Fibroblast of lung (primary cell): ENCODE data around the gene PLCXD1. TPM values are rescaled to one million over a fixed set of nuclear protein-coding genes. Genes with fewer than 3 reads are reported as not detected.

Experiments used
- DNase-seq, 2 donors: peaks; one replicate each; pipeline versions ENCODE4 v3.0.0 to v3.0.0-alpha.2; 2010; ENCODE audit warnings: low read depth in 2 of 2
- H2AFZ ChIP-seq: 2 replicates; pipeline ENCODE4 v1.5.1; 2012; ENCODE audit warnings: low read length, control low read depth, inconsistent platforms
- H3K27ac ChIP-seq: 2 replicates; pipeline ENCODE4 v1.5.1; 2011; ENCODE audit warnings: low read length, control low read depth; ENCODE audit not compliant: insufficient read depth
- H3K27me3 ChIP-seq: 2 replicates; pipeline ENCODE4 v1.5.1; 2011; ENCODE audit warnings: mild to moderate bottlenecking, low read length; ENCODE audit not compliant: control insufficient read depth, insufficient read depth
- H3K36me3 ChIP-seq: 2 replicates; pipeline ENCODE4 v1.5.1; 2011; ENCODE audit warnings: low read length; ENCODE audit not compliant: control insufficient read depth, insufficient read depth
- H3K4me1 ChIP-seq: 2 replicates; pipeline ENCODE4 v1.5.1; 2011; ENCODE audit warnings: low read length; ENCODE audit not compliant: control insufficient read depth, insufficient read depth; ENCODE audit errors: extremely low read depth
- H3K4me2 ChIP-seq: 2 replicates; pipeline ENCODE4 v1.5.1; 2011; ENCODE audit warnings: low read length, control low read depth; ENCODE audit not compliant: insufficient read depth; ENCODE audit errors: extremely low read depth
- H3K4me3 ChIP-seq, 4 experiments: fragments of 200-600 bp in 1 of 4; sonication (generic) in 1 of 4; replicated peaks in 1 of 4; 2 replicates each; pipeline ENCODE4 v1.5.1; 2011 to 2016; ENCODE audit warnings: low read length in 4 of 4, low read depth in 3 of 4, mild to moderate bottlenecking in 3 of 4, control low read depth in 2 of 4, inconsistent platforms in 1 of 4, mixed read lengths in 1 of 4; ENCODE audit not compliant: insufficient read depth in 1 of 4; ENCODE audit errors: control extremely low read depth in 1 of 4
- H3K79me2 ChIP-seq: 2 replicates; pipeline ENCODE4 v1.5.1; 2012; ENCODE audit warnings: mild to moderate bottlenecking, low read length, inconsistent platforms; ENCODE audit not compliant: control insufficient read depth, insufficient read depth
- H3K9ac ChIP-seq: 2 replicates; pipeline ENCODE4 v1.5.1; 2011; ENCODE audit warnings: mild to moderate bottlenecking, low read length, control low read depth; ENCODE audit not compliant: insufficient read depth
- H3K9me3 ChIP-seq: 2 replicates; pipeline ENCODE4 v1.5.1; 2012; ENCODE audit warnings: low read depth, low read length; ENCODE audit not compliant: control insufficient read depth, insufficient read depth
- H4K20me1 ChIP-seq: 2 replicates; pipeline ENCODE4 v1.5.1; 2011; ENCODE audit warnings: low read length; ENCODE audit not compliant: control insufficient read depth, insufficient read depth; ENCODE audit errors: extremely low read depth
- EZH2 ChIP-seq: IDR thresholded peaks from 2 replicates; pipeline ENCODE4 v1.5.1; 2012; ENCODE audit warnings: low read length, control low read depth, mild to moderate bottlenecking; ENCODE audit errors: missing control alignments
- polyA plus RNA-seq, 2 donors: library from polyadenylated mRNA; depleted of rRNA in 1 of 2; stranded (reverse) in 1 of 2; unstranded in 1 of 2; fragments of >200 nt; gene quantifications; 2 replicates each; pipeline ENCODE4 v1.2.1, GENCODE V29; 2011 to 2012; ENCODE audit warnings: missing spikeins in 1 of 2
- total RNA-seq: library from RNA; depleted of rRNA; stranded (reverse); fragments of >200 nt; gene quantifications from 2 replicates; pipeline ENCODE4 v1.2.1, GENCODE V29; 2014
- TF ChIP-seq, protein P1 (sequence below), 2 donors: IDR thresholded peaks in 1 of 2; conservative IDR thresholded peaks in 1 of 2; 1 replicate in 1 of 2; 2 replicates in 1 of 2; pipeline ENCODE4 v1.5.1; 2011 to 2012; ENCODE audit warnings: low read length in 2 of 2, control low read depth in 1 of 2, inconsistent platforms in 1 of 2, low read depth in 1 of 2, mild to moderate bottlenecking in 1 of 2

PLCXD1 gene
- total and polyA plus RNA-seq, 2 donors (not counting 1 experiment from before 2014, with no cell fraction given) = 4.3 to 10.9 TPM

DNA sequence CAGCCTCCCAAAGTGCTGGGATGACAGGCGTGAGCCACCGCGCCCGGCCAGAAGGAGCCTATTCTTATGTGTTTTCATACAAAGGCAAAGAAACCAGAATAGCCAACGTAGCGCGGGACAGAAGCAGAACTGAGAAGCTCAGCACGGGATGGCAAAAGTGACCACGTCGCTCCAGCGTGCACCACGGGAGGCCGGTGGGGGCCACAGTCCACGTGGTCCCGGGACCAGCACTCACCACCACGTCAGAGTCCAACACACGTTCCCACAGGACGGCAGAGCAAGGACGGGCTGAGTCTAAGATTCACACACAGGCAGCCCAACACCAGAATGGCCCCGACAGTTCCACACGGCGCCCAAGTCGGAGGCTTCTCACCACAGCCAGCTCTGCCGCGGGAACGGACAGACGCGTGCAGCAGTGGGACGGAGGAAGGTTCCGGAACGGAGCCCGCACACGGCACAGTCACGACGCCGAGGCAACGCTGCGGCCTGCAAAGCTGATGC, 56.2 kb downstream of the PLCXD1 start:
- no peak overlapping the region for H3K9ac ChIP-seq
- H3K27ac ChIP-seq = no peak overlapping the region
- H3K4me3 ChIP-seq = no peak overlapping the region
- peaks cover 1% of the 10 kb centered on the region for H3K36me3 ChIP-seq
- no peaks in the 10 kb centered on the region for H3K79me2 ChIP-seq
- no peaks in the 10 kb centered on the region for H3K27me3 ChIP-seq
- H3K9me3 ChIP-seq = no peaks in the 10 kb centered on the region
- H2AFZ ChIP-seq = no peak overlapping the region
- H4K20me1 ChIP-seq = no peaks in the 10 kb centered on the region
- no peak overlapping the region for H3K4me2 ChIP-seq
- H3K4me1 ChIP-seq = no peaks in the 10 kb centered on the region
- TF ChIP-seq, protein P1, sequence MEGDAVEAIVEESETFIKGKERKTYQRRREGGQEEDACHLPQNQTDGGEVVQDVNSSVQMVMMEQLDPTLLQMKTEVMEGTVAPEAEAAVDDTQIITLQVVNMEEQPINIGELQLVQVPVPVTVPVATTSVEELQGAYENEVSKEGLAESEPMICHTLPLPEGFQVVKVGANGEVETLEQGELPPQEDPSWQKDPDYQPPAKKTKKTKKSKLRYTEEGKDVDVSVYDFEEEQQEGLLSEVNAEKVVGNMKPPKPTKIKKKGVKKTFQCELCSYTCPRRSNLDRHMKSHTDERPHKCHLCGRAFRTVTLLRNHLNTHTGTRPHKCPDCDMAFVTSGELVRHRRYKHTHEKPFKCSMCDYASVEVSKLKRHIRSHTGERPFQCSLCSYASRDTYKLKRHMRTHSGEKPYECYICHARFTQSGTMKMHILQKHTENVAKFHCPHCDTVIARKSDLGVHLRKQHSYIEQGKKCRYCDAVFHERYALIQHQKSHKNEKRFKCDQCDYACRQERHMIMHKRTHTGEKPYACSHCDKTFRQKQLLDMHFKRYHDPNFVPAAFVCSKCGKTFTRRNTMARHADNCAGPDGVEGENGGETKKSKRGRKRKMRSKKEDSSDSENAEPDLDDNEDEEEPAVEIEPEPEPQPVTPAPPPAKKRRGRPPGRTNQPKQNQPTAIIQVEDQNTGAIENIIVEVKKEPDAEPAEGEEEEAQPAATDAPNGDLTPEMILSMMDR (conservative IDR thresholded peaks at IDR 0.05 in 1 of 2, IDR thresholded peaks at IDR 0.05 in 1 of 2; ENCODE audit: low read depth in 1 of 2, low read length in 2 of 2) = no peak
- TF ChIP-seq EZH2 = no peak
- no peak for DNase-seq

DNA sequence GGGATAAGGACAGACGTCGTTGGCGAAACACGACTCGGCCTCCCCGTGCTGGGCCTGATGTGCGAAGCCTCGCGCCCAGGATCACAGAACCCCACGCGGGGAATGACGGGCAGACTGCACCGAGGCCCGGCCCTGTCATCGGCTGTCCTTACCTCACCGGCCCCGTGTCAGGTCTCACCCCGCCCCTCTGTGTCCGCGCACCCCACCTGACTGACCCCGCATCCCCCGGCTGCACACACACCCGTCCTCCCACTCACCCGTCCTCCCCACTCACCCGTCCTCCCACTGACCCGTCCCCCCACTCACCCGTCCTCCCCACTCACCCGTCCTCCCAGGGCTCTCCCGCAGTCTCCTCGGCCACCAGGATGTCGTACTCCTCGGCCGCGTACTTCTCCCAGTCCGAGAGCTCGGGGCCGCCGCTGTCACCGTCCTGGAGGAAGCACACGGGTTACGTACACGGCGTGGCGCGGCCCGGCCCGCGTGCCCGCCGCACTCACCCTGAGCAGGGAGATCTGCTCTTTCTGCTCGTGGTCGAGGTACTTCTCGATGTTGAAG, 57.2 kb downstream of the PLCXD1 start:
- no peaks in the 10 kb centered on the region for H3K27me3 ChIP-seq
- peaks cover under 1% of the 10 kb centered on the region for H3K36me3 ChIP-seq
- H3K4me1 ChIP-seq = no peaks in the 10 kb centered on the region
- no peaks in the 10 kb centered on the region for H4K20me1 ChIP-seq
- H3K4me2 ChIP-seq = no peak overlapping the region
- DNase-seq = no peak
- TF ChIP-seq, protein P1 (conservative IDR thresholded peaks at IDR 0.05 in 1 of 2, IDR thresholded peaks at IDR 0.05 in 1 of 2; ENCODE audit: low read depth in 1 of 2, low read length in 2 of 2) = no peak
- TF ChIP-seq EZH2 = no peak
- H3K9ac ChIP-seq = no peak overlapping the region
- no peak overlapping the region for H3K4me3 ChIP-seq
- H3K27ac ChIP-seq = no peak overlapping the region
- no peak overlapping the region for H2AFZ ChIP-seq
- no peaks in the 10 kb centered on the region for H3K9me3 ChIP-seq
- no peaks in the 10 kb centered on the region for H3K79me2 ChIP-seq

GRCh38 chrX:338836-339400, 57.7 kb downstream of the PLCXD1 start:
- TF ChIP-seq, protein P1 (conservative IDR thresholded peaks at IDR 0.05 in 1 of 2, IDR thresholded peaks at IDR 0.05 in 1 of 2; ENCODE audit: low read depth in 1 of 2, low read length in 2 of 2) = no peak
- TF ChIP-seq EZH2 = no peak
- Histone ChIP-seq H3K79me2 (no peaks in the 10 kb centered on the region), H3K4me2 (no peak overlapping the region), H3K36me3 (no peaks in the 10 kb centered on the region), H3K27me3 (no peaks in the 10 kb centered on the region), H3K9me3 (no peaks in the 10 kb centered on the region), H3K9ac (no peak overlapping the region), H3K4me1 (no peaks in the 10 kb centered on the region), H3K27ac (no peak overlapping the region), H4K20me1 (no peaks in the 10 kb centered on the region), H3K4me3 (no peak overlapping the region), H2AFZ (no peak overlapping the region)
- no peak for DNase-seq
